ENCODE measurements around the gene PSAPL1. TPM values are rescaled to one million over a fixed set of nuclear protein-coding genes. Genes with fewer than 3 reads are reported as not detected.

PSAPL1 gene
- total and polyA plus RNA-seq, 2 of the 8 experiments (the other 6 are each of a cell fraction or from before 2014, with no cell fraction given): 0.03 TPM; not detected in 1

DNA sequence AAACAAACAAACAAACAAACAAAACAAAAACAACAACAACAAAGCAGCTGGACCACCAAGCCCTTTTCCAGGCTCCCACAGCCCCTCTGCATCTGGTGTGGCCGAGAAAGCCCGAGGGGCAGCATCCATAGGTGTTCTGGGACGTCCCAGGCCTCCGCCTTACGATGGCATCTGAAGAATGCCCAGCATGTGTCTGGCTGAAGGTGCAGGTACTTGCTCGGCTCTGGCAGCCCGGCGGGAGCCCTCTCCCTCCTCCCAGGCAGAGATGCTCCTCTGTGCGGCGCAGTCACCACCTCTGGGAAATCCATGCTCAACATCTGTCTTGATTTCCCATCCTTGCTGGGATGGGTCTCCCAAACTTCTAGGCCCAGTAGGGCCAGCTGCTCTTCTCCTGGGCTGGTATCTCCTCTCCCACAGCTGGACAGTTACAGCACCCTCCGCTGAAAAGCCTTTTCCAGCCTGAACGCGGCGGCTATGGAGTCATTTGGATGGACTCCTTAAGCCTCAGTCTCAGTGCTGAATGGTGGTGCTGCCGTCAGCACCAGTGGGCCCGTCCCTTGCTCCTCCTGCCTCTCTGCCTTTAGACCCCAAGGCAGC is 4.3 kb downstream of the PSAPL1 start:
- Histone ChIP-seq H4K5ac (ENCODE audit: insufficient read length, low read depth, low read length) (no peak overlapping the region), H3K14ac (ENCODE audit: insufficient read length) (no peak overlapping the region), H3K56ac (replicated peaks; ENCODE audit: insufficient read length, low read depth, low read length) (no peak overlapping the region), H3K79me2 (ENCODE audit: control insufficient read depth in 1 of 2, insufficient read depth in 2 of 2, low read length in 2 of 2) (no peaks in the 10 kb centered on the region), H3K9ac (replicated peaks in 1 of 4; ENCODE audit: extremely low read depth in 1 of 4, low read depth in 3 of 4, low read length in 3 of 4) (no peak overlapping the region), H2BK120ac (replicated peaks; ENCODE audit: low read depth, low read length) (no peak overlapping the region), H3K23ac (ENCODE audit: insufficient read length) (no peak overlapping the region), H2BK5ac (ENCODE audit: low read depth, low read length) (peak overlapping the region; percentile 66; the same call in 1 of the 2 replicates), H2AFZ (ENCODE audit: low read length) (no peak overlapping the region), H2BK15ac (ENCODE audit: low read length) (no peak overlapping the region), H4K91ac (replicated peaks; ENCODE audit: insufficient read length, low read length) (peak overlapping the region; percentile 44), H4K8ac (ENCODE audit: extremely low read depth, insufficient read depth, low read length) (peak overlapping the region; percentile 45; the same call in 1 of the 2 replicates), H3K23me2 (ENCODE audit: low read depth, low read length) (no peaks in the 10 kb centered on the region), H3K4me3 (ENCODE audit: extremely low read depth in 1 of 4, insufficient read depth in 2 of 4, low read depth in 3 of 4, low read length in 4 of 4) (no peak overlapping the region), H3K4me2 (ENCODE audit: insufficient read depth in 1 of 2, low read depth in 2 of 2, low read length in 2 of 2) (no peak overlapping the region), H2AK5ac (ENCODE audit: low read depth, low read length) (no peak overlapping the region), H3K79me1 (ENCODE audit: low read depth, low read length) (no peaks in the 10 kb centered on the region), H2BK12ac (ENCODE audit: low read depth, low read length) (no peak overlapping the region; the same call in 1 of the 2 replicates), H3K18ac (ENCODE audit: extremely low read depth, low read length) (peak overlapping the region; percentile 71), H3K27me3 (replicated peaks in 1 of 4; ENCODE audit: control insufficient read depth in 3 of 4, extremely low read depth in 1 of 4, insufficient read depth in 3 of 4, low read length in 3 of 4) (no peaks in the 10 kb centered on the region), H3K36me3 (ENCODE audit: control insufficient read depth in 2 of 4, insufficient read depth in 4 of 4, low read length in 3 of 4) (no peaks in the 10 kb centered on the region), H3K9me3 (ENCODE audit: insufficient read depth in 2 of 2, low read depth in 1 of 2, low read length in 1 of 2) (no peaks in the 10 kb centered on the region), H3K4me1 (replicated peaks in 1 of 4; ENCODE audit: control insufficient read depth in 3 of 4, insufficient read depth in 4 of 4, low read length in 3 of 4) (peaks cover 0 to 29% (median 13%) of the 10 kb centered on the region in 4 experiments; a peak in 4 of 7 replicates), H3K4ac (replicated peaks; ENCODE audit: insufficient read length, low read depth, low read length) (no peak overlapping the region), H3K27ac (ENCODE audit: low read depth, low read length) (no peak overlapping the region), H2BK20ac (ENCODE audit: low read length) (0 out of 2 replicates have a peak overlapping the region, but pooled peaks have one; percentile 55), H4K20me1 (replicated peaks in 1 of 2; ENCODE audit: control insufficient read depth in 1 of 2, insufficient read depth in 2 of 2, low read length in 2 of 2) (no peaks in the 10 kb centered on the region)
- 45% methylated on average over 16 of the region's 16 CpGs; no CpG with 5 or more reads in 1 of the 2 experiments for WGBS, 2 experiments (ENCODE audit: extremely low coverage in 1 of 2, insufficient coverage in 1 of 2, insufficient read length in 1 of 2, insufficient replicate concordance in 2 of 2, low coverage in 1 of 2, low lambda C conversion rate in 2 of 2, missing lambda C conversion rate in 1 of 2)
- CTCF ChIA-PET (ENCODE audit: partially characterized antibody): interaction anchor here (1.6 to 2.5 kb wide), 3 partner anchors 17 to 95 kb away, joined by 7 to 8 read pairs (median 7); no protein-coding TSS in a partner anchor
- DNase-seq (ENCODE audit: low read depth in 1 of 2, low spot score in 2 of 2) (peak; percentile 21 to 54), FAIRE-seq (no peak)
- POLR2A ChIA-PET (ENCODE audit: partially characterized antibody): no interaction called here
- TF ChIP-seq TEAD4 (IDR thresholded peaks at IDR 0.05; ENCODE audit: low read depth, low read length): peak; percentile 95
- TF ChIP-seq HDAC2 (IDR thresholded peaks at IDR 0.05; ENCODE audit: borderline replicate concordance in 1 of 2, low read depth in 2 of 2, low read length in 2 of 2): no peak
- TF ChIP-seq, protein P1, sequence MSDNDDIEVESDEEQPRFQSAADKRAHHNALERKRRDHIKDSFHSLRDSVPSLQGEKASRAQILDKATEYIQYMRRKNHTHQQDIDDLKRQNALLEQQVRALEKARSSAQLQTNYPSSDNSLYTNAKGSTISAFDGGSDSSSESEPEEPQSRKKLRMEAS (IDR thresholded peaks at IDR 0.05): no peak

Measured in H1 (cell line).